Activated CD8-positive, alpha-beta T cell treated with anti-CD3 and anti-CD28 coated beads, Interleukin-2, amount 10 ng/mL, durations not matched to agents 7 days and 5 days (primary cell): Measurements from ENCODE around the gene SUFU. TPM values are rescaled to one million over a fixed set of nuclear protein-coding genes. Genes with fewer than 3 reads are reported as not detected.
A peak's percentile ranks its signal among the peaks of the same experiment; 100 is the strongest.

ENCODE experiments used
- ATAC-seq: fragments of 150-1000 bp; cut with Tn5 transposase; one replicate; pipeline ENCODE4 v1.10.0; 2021; ENCODE audit warnings: moderate library complexity
- CTCF ChIA-PET: fragments of 350-600 bp; sonication (Branson Sonifier 250); formaldehyde crosslinking; loops from one replicate; lab custom pipeline; 2021; ENCODE audit warnings: antibody characterized with exemption; lab: Charles Lee
- POLR2A ChIA-PET: fragments of 350-600 bp; sonication (Branson Sonifier 250); formaldehyde crosslinking; loops from one replicate; lab custom pipeline; 2021; ENCODE audit warnings: antibody characterized with exemption; lab: Charles Lee
- DNase-seq: peaks from one replicate; pipeline ENCODE4 v3.0.0-alpha.2; 2020
- H3K27ac Mint-ChIP-seq: one replicate; pipeline ENCODE4 v1.8.0; 2021; ENCODE audit warnings: mild to moderate bottlenecking, mixed read lengths
- H3K27me3 Mint-ChIP-seq: one replicate; pipeline ENCODE4 v1.8.0; 2021; ENCODE audit warnings: low read depth, mixed read lengths
- H3K36me3 Mint-ChIP-seq: one replicate; pipeline ENCODE4 v1.8.0; 2021; ENCODE audit warnings: low read depth, mixed read lengths
- H3K4me1 Mint-ChIP-seq: one replicate; pipeline ENCODE4 v1.8.0; 2021; ENCODE audit warnings: low read depth, mixed read lengths
- H3K4me3 Mint-ChIP-seq: one replicate; pipeline ENCODE4 v1.8.0; 2021; ENCODE audit warnings: mild to moderate bottlenecking, mixed read lengths
- H3K9me3 Mint-ChIP-seq: one replicate; pipeline ENCODE4 v1.8.0; 2022; ENCODE audit warnings: mixed read lengths; ENCODE audit not compliant: insufficient read depth
- total RNA-seq, 2 experiments: library from RNA; stranded (reverse); gene quantifications; one replicate each; pipeline ENCODE4 v1.2.3, GENCODE V29; 2021

SUFU gene
- total RNA-seq, 2 experiments from 2014 or later, result 10.6 to 12.0 TPM

DNA sequence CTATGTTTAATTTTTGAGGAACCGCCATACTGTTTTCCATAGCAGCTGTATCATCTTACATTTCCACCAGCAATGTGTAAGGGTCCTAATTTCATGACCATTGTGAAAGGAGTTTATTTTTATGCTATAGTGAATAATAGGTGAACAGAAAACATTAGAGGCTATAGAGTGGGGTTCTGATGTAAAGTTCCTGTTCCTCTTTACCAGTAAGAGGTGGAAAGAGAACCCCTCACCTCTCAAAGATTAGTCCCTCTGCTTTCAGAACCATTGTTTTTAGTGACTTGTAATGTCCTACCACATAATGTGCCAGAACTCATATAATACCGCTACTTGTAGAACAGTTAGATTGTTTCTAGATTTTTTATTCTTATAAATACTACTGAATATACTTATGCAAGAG is 34.2 kb downstream of the SUFU start:
- H3K4me1 Mint-ChIP-seq, result no peaks in the 10 kb centered on the region
- CTCF ChIA-PET, result no interaction called here
- POLR2A ChIA-PET, result no interaction called here
- DNase-seq, result no peak
- H3K9me3 Mint-ChIP-seq, result no peaks in the 10 kb centered on the region
- no peak overlapping the region for H3K27ac Mint-ChIP-seq
- no peaks in the 10 kb centered on the region for H3K36me3 Mint-ChIP-seq
- no peak for ATAC-seq
- no peak overlapping the region for H3K4me3 Mint-ChIP-seq
- H3K27me3 Mint-ChIP-seq, result no peaks in the 10 kb centered on the region

DNA sequence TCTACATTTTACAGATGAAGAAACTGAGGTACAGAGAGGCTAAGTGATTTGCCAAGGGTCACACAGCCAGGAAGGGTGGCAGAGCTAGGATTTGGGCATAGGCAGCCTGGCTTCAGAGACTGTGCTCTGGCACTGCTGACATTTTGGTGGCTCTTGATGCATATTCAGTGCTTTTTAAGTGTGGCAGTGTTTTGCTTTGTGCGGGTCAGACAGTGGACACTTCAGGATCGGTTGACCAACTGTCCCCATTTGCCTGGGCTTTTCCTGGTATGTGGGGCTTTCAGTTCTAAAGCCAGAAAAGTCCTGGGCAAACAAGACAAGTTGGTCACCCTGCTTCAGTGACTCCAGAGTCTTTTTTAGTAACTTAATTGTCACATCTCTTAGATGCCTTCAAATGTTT is 35.0 kb downstream of the SUFU start:
- H3K27ac Mint-ChIP-seq, result no peak overlapping the region
- no peaks in the 10 kb centered on the region for H3K9me3 Mint-ChIP-seq
- no peaks in the 10 kb centered on the region for H3K4me1 Mint-ChIP-seq
- ATAC-seq, result no peak
- H3K4me3 Mint-ChIP-seq, result no peak overlapping the region
- no peaks in the 10 kb centered on the region for H3K27me3 Mint-ChIP-seq
- no peaks in the 10 kb centered on the region for H3K36me3 Mint-ChIP-seq
- CTCF ChIA-PET, result no interaction called here
- POLR2A ChIA-PET, result no interaction called here
- no peak for DNase-seq

DNA sequence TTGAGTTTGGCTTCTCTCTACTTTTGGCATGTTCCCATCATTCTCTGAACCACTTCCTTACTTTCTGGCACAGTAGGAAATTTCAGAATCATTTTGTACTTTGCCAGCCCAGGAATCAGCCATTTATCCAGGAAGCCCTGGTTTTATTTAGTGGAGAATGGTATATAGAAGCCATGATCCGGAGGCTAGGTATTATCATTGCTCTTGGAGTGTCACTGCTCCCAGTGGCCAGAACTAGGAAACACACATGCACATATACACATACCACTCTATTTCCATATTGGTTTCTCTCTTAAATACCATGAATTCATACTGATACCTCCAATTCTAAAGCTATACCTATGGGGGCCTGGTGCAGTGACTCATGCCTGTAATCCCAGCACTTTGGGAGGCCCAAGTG is 36.3 kb downstream of the SUFU start:
- Mint-ChIP-seq H3K9me3 (no peaks in the 10 kb centered on the region), H3K27ac (no peak overlapping the region), H3K4me1 (no peaks in the 10 kb centered on the region), H3K36me3 (no peaks in the 10 kb centered on the region), H3K4me3 (no peak overlapping the region), H3K27me3 (no peaks in the 10 kb centered on the region)
- ChIA-PET CTCF (interaction anchor here (0.7 to 1.0 kb wide), 2 partner anchors 28 to 509 kb away, joined by 3 read pairs; no protein-coding TSS in a partner anchor), POLR2A (no interaction called here)
- DNase-seq (no peak), ATAC-seq (peak; percentile 65)

DNA sequence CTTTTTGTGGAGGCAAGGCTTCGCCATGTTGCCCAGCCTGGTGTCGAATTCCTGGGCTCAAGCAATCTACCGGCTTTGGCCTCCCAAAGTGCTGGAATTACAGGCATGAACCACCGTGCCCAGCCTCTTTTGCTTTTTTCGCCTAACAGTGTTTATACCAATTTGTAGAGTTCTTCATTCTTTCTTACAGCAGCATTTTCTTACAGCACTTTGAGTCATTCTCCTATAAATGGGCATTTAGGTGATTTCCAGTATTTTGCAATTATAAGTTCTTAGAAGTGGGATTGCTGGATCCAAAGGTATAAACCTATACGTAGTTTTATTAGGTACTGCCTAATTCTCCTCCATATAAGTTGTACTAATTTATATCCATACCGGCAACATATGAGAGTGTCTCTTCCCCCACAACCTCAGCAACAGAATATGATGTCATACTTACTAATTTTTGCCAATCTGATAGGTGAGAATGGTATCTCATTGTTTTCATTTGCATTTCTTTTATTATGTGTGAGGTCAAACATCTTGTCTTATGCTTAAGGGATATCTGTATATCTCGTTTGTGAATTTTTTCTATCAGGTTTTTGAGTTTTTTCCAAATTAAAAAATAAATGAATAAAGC is 39.1 kb downstream of the SUFU start:
- ChIA-PET CTCF (no interaction called here), POLR2A (no interaction called here)
- H3K4me3 Mint-ChIP-seq, result no peak overlapping the region
- H3K27ac Mint-ChIP-seq, result no peak overlapping the region
- H3K36me3 Mint-ChIP-seq, result no peaks in the 10 kb centered on the region
- H3K27me3 Mint-ChIP-seq, result no peaks in the 10 kb centered on the region
- ATAC-seq (no peak), DNase-seq (no peak)
- H3K4me1 Mint-ChIP-seq, result no peaks in the 10 kb centered on the region
- H3K9me3 Mint-ChIP-seq, result no peaks in the 10 kb centered on the region

DNA sequence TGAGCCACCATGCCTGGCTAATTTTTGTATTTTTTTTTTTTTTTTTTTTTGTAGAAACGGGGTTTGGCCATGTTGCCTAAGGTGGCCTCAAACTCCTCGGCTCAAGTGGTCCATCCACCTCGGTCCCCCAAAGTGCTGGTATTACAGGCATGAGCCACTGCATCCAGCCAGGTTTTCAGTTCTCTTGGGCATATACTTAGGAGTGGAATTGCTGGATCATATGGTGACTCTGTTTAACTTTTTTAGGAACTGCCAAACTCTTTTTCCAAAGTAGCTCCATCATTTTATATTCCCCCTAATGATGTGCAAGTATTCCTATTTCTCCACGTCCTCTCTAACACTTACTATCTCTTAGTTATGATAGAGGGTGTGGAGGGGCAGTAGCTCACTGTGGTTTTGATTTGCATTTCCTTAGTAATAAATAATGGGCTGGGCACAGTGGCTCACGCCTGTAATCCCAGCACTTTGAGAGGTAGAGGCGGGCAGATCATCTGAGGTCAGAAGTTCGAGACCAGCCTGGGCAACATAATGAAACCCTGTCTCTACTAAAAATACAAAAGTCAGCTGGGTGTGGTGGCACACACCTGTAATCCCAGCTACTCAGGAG is 41.6 kb downstream of the SUFU start:
- Mint-ChIP-seq H3K4me1 (no peaks in the 10 kb centered on the region), H3K9me3 (no peaks in the 10 kb centered on the region), H3K27ac (no peak overlapping the region), H3K27me3 (no peaks in the 10 kb centered on the region), H3K4me3 (no peak overlapping the region), H3K36me3 (peaks cover 7% of the 10 kb centered on the region)
- no peak for DNase-seq
- POLR2A ChIA-PET, result no interaction called here
- CTCF ChIA-PET, result no interaction called here
- ATAC-seq, result no peak

DNA sequence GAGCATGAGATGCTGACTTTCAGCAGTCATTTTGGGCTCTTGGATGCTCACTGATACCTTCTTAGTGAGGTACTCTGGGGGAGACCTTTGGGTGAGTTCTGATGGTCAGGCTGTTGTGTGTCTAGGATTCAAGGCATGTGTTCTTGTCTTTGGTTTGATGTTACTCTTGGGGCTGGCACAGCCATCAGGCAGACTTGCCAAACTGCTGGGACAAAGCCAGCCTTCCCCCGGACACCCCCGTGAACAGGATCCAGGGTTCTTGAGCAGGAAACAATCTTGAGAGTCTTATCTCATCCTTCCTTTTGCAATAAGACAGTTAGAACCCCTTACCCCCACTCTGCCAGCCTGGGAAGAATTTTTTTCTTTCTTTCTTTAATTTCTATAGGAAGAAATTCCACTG is 42.2 kb downstream of the SUFU start:
- ChIA-PET CTCF (no interaction called here), POLR2A (no interaction called here)
- H3K36me3 Mint-ChIP-seq, result peaks cover 10% of the 10 kb centered on the region
- DNase-seq, result no peak
- no peak overlapping the region for H3K27ac Mint-ChIP-seq
- H3K4me3 Mint-ChIP-seq, result no peak overlapping the region
- ATAC-seq, result no peak
- no peaks in the 10 kb centered on the region for H3K9me3 Mint-ChIP-seq
- no peaks in the 10 kb centered on the region for H3K27me3 Mint-ChIP-seq
- H3K4me1 Mint-ChIP-seq, result no peaks in the 10 kb centered on the region

DNA sequence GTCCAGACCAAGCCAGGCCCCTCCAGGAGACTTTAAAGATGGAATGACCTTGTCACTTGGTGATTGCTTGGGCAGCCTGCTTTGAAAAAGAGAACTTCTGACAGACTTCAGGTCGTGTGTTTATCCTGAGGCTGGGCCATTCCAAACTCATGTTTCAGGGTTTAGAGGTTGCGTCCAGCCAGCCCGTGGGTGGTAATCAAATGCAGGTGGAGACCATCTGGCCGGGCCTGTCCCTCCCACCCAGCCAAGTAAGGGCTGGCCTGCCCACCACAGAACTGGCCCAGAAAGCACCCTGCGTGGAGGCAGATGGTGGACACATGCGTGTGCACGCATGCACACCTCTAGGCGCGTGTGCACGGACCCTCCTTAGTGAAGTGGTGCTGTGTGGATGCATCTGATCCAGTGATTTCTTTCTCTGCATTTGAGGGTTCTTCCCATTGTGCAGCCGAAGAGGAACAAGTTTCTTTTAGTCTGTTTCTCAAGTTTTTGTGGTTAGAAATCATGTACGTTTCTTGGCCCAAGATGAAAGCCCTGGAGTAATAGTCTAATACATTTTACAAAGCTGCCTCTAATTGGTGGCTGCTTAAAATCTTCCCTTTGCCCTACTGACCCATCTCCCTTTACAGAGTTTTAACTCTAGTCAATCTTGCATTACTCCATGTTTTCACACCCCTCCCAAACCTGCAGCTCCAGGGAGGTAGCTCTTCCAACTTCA is 43.0 kb downstream of the SUFU start:
- H3K27ac Mint-ChIP-seq, result no peak overlapping the region
- CTCF ChIA-PET, result interaction anchor here (1.0 kb wide), 1 partner anchor 49 kb away, joined by 3 read pairs; no protein-coding TSS in a partner anchor
- POLR2A ChIA-PET, result no interaction called here
- DNase-seq (no peak), ATAC-seq (no peak)
- peaks cover 10% of the 10 kb centered on the region for H3K36me3 Mint-ChIP-seq
- H3K4me1 Mint-ChIP-seq, result no peaks in the 10 kb centered on the region
- no peaks in the 10 kb centered on the region for H3K27me3 Mint-ChIP-seq
- no peaks in the 10 kb centered on the region for H3K9me3 Mint-ChIP-seq
- H3K4me3 Mint-ChIP-seq, result no peak overlapping the region

DNA sequence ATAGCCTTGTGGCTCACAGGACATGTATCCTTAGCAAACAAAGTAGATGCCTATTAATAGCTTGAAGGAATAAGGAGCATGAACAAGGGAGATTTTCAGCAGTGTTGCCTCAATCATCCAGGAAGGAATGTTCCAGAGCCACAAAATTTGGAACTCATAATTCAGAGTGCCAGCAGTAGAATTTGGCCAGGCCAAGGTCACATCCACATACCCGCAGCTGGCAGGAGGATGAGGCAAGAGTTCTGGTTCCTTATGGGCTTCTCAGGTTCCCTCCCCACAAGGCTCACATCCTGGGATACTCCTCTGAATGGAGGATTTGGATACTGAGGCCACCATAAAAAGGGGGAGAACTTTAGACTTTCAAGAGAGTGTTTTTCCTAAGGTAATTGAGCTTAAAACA is 45.8 kb downstream of the SUFU start:
- ChIA-PET CTCF (interaction anchor here (1.0 to 1.3 kb wide), 2 partner anchors 34 to 46 kb away, joined by 3 to 4 read pairs; no protein-coding TSS in a partner anchor), POLR2A (interaction anchor here (0.6 kb wide), 1 partner anchor 360 kb away, joined by 4 read pairs; no protein-coding TSS in a partner anchor)
- no peaks in the 10 kb centered on the region for H3K27me3 Mint-ChIP-seq
- no peak overlapping the region for H3K27ac Mint-ChIP-seq
- H3K4me1 Mint-ChIP-seq, result no peaks in the 10 kb centered on the region
- H3K36me3 Mint-ChIP-seq, result peaks cover 15% of the 10 kb centered on the region
- ATAC-seq (no peak), DNase-seq (no peak)
- no peaks in the 10 kb centered on the region for H3K9me3 Mint-ChIP-seq
- no peak overlapping the region for H3K4me3 Mint-ChIP-seq

DNA sequence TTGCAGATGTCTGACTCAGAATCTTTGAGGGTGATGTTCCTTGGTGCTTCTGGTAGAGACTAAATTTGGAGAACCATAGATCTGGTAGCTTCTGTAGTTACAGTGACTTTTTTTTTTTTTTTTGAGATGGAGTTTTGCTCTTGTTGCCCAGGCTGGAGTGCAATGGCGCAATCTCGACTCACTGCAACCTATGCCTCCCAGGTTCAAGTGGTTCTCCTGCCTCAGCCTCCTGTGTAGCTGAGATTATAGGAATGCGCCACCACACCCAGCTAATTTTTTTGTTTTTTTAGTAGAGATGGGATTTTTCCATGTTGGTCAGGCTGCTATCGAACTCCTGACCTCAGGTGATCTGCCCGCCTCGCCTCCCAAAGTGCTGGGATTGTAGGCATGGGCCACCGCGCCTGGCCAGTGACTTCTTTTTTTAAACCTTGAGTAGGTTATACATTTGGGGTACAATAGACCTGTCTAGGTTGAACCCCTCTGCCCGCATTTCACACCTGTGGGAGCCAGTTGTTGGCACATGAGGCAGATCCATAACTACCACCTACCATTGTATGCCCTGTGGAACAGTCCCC is 47.0 kb downstream of the SUFU start:
- H3K4me3 Mint-ChIP-seq, result no peak overlapping the region
- CTCF ChIA-PET, result interaction anchor here (0.6 to 1.3 kb wide), 2 partner anchors 9 to 47 kb away, joined by 3 read pairs; no protein-coding TSS in a partner anchor
- ATAC-seq, result no peak
- H3K4me1 Mint-ChIP-seq, result no peaks in the 10 kb centered on the region
- no peak overlapping the region for H3K27ac Mint-ChIP-seq
- no peaks in the 10 kb centered on the region for H3K9me3 Mint-ChIP-seq
- POLR2A ChIA-PET, result no interaction called here
- H3K27me3 Mint-ChIP-seq, result no peaks in the 10 kb centered on the region
- peaks cover 15% of the 10 kb centered on the region for H3K36me3 Mint-ChIP-seq
- DNase-seq, result no peak

DNA sequence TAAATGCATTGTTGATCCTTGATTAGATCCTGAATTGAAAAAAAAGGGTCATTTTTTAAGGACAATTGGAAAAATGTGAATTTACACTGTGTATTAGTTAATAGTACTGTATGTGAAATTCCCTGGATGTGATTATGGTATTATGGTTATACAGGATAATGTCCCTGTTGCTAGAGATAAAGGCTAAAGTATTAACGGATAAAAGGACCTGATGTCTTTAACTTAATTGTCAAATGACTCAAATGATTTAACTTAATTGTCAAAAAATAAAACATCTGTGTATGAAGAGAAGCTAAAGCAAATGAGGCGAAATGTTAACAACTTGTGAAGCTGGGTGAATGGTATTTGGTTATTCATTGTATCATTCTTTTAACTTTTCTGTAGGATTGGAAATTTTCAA is 48.8 kb downstream of the SUFU start:
- DNase-seq (no peak), ATAC-seq (no peak)
- no peak overlapping the region for H3K27ac Mint-ChIP-seq
- ChIA-PET CTCF (no interaction called here), POLR2A (interaction anchor here (0.6 kb wide), 1 partner anchor 31 kb away, joined by 4 read pairs; no protein-coding TSS in a partner anchor)
- no peaks in the 10 kb centered on the region for H3K4me1 Mint-ChIP-seq
- H3K36me3 Mint-ChIP-seq, result peaks cover 15% of the 10 kb centered on the region
- H3K27me3 Mint-ChIP-seq, result no peaks in the 10 kb centered on the region
- no peak overlapping the region for H3K4me3 Mint-ChIP-seq
- no peaks in the 10 kb centered on the region for H3K9me3 Mint-ChIP-seq

DNA sequence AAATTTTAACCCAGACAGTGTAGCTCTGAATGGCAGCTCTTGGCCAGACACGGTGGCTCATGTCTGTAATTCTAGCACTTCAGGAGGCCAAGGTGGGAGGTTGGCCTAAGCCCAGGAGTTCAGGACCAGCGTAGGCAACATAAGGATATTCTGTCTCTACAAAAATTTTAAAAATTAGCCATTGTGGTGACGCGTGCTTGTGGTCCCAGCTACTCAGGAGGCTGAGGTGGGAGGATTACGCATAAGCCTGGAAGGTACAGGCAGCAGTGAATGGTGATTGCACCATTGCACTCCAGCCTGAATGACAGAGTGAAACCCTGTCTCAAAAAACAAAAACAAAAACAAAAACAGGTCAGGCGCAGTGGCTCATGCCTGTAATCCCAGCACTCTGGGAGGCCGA is 50.0 kb downstream of the SUFU start:
- no peaks in the 10 kb centered on the region for H3K4me1 Mint-ChIP-seq
- H3K36me3 Mint-ChIP-seq, result peaks cover 15% of the 10 kb centered on the region
- DNase-seq, result no peak
- H3K4me3 Mint-ChIP-seq, result no peak overlapping the region
- no peaks in the 10 kb centered on the region for H3K9me3 Mint-ChIP-seq
- ChIA-PET POLR2A (no interaction called here), CTCF (no interaction called here)
- H3K27ac Mint-ChIP-seq, result no peak overlapping the region
- no peak for ATAC-seq
- no peaks in the 10 kb centered on the region for H3K27me3 Mint-ChIP-seq

DNA sequence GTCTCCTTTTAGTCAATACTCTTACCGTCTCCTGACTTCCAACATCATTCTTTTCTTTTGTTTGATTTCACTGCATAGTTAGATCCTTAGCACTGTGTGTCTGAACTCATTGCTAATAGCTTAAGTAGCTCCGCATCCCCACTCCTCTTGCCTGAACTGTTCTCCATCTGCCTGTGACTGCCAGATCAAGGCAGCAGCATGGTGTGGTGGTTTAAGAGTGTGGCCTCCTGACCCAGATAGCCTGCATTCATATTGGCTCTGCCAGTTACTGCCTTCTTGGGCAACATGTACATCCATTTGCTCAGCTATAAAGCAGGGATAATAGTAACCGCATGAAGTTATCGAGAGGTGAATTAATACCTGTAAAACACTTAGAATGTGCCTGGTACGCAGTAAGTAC is 50.8 kb downstream of the SUFU start:
- CTCF ChIA-PET, result no interaction called here
- no peak overlapping the region for H3K4me3 Mint-ChIP-seq
- ATAC-seq (no peak), DNase-seq (no peak)
- H3K36me3 Mint-ChIP-seq, result peaks cover 15% of the 10 kb centered on the region
- H3K27me3 Mint-ChIP-seq, result no peaks in the 10 kb centered on the region
- H3K9me3 Mint-ChIP-seq, result no peaks in the 10 kb centered on the region
- no peaks in the 10 kb centered on the region for H3K4me1 Mint-ChIP-seq
- H3K27ac Mint-ChIP-seq, result no peak overlapping the region
- POLR2A ChIA-PET, result no interaction called here
